ENCODE results near the gene ARSB. TPM values are rescaled to one million over a fixed set of nuclear protein-coding genes. Genes with fewer than 3 reads are reported as not detected.

Gene ARSB
- total and polyA plus RNA-seq, 9 of the 15 experiments (the other 6 are each of a cell fraction or from before 2014, with no cell fraction given): 0.52 to 4.6 (median 2.4) TPM

DNA sequence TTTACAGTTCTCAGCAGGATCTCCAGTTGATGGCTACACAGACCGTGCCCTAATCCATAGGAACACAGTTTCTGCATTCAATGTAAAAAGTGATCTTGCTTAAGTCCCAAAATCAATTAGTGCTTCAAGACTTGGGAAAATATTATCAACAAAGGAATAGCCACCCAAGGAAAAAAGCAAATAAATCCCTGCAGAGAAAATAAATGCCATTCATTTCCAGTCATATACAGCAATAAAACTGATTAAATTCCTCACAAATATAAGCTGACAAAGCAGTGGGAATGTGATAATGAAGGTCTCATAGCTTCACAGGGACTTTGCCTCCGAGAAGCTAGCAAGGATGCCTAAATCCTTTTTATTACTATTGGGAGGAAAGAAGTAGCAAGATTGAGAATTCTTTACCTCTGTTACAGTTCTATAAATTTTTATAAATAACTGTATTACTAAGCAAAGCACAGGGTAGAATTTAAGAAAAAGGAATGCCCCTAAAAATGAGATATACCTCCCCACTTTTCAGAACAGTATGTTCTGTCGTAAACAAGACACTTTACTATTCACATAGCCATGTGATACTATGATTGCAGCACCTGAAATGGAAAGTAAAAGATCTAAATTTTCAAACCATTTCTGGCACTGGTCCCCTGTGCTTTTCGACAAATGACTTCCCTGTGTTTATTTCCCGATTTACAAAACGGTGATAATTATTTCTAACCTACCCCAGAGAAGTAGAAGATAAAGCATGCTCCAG is 59.8 kb downstream of the ARSB start (continued):
- TF ChIP-seq, protein P1, sequence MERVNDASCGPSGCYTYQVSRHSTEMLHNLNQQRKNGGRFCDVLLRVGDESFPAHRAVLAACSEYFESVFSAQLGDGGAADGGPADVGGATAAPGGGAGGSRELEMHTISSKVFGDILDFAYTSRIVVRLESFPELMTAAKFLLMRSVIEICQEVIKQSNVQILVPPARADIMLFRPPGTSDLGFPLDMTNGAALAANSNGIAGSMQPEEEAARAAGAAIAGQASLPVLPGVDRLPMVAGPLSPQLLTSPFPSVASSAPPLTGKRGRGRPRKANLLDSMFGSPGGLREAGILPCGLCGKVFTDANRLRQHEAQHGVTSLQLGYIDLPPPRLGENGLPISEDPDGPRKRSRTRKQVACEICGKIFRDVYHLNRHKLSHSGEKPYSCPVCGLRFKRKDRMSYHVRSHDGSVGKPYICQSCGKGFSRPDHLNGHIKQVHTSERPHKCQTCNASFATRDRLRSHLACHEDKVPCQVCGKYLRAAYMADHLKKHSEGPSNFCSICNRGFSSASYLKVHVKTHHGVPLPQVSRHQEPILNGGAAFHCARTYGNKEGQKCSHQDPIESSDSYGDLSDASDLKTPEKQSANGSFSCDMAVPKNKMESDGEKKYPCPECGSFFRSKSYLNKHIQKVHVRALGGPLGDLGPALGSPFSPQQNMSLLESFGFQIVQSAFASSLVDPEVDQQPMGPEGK (CRISPR knock-in tag; IDR thresholded peaks at IDR 0.05; ENCODE audit: borderline replicate concordance): no peak
- TF ChIP-seq ADNP (tag; IDR thresholded peaks at IDR 0.05) (no peak), ILK (tag; IDR thresholded peaks at IDR 0.05; ENCODE audit: borderline replicate concordance, low read depth) (no peak), HDAC8 (tag; IDR thresholded peaks at IDR 0.05) (no peak), EP300 (IDR thresholded peaks at IDR 0.05; ENCODE audit: low read length) (no peak), ERF (CRISPR knock-in tag; IDR thresholded peaks at IDR 0.05) (no peak), IRF2 (CRISPR knock-in tag; IDR thresholded peaks at IDR 0.05) (no peak), CBFA2T2 (conservative IDR thresholded peaks at IDR 0.05) (no peak), SNRNP70 (optimal IDR thresholded peaks at IDR 0.05; ENCODE audit: low read depth, low read length) (no peak), NCOA4 (IDR thresholded peaks at IDR 0.05; ENCODE audit: partially characterized antibody) (no peak), POLR3G (IDR thresholded peaks at IDR 0.05; ENCODE audit: extremely low read depth, insufficient read length, insufficient replicate concordance) (no peak), ZEB2 (IDR thresholded peaks at IDR 0.05) (no peak)

Data from K562 (cell line).